ENCODE results near the gene R3HDML. TPM values are rescaled to one million over a fixed set of nuclear protein-coding genes. Genes with fewer than 3 reads are reported as not detected.

R3HDML gene
- total and polyA plus RNA-seq, 2 of the 13 experiments (the other 11 are each of a cell fraction or from before 2014, with no cell fraction given) = not detected

- TF ChIP-seq CEBPZ (IDR thresholded peaks at IDR 0.05; ENCODE audit: low read length) (no peak), ZSCAN9 (CRISPR knock-in tag; IDR thresholded peaks at IDR 0.05; ENCODE audit: borderline replicate concordance) (no peak), DBP (CRISPR knock-in tag; IDR thresholded peaks at IDR 0.05; ENCODE audit: not compliant biosample characterization) (peak; percentile 49), FOXO1 (CRISPR knock-in tag; IDR thresholded peaks at IDR 0.05) (peak; percentile 78), ZNF317 (CRISPR knock-in tag; IDR thresholded peaks at IDR 0.05) (no peak), ZNF225 (CRISPR knock-in tag; IDR thresholded peaks at IDR 0.05) (peak; percentile 54; the same call in 1 of the 2 replicates), ZNF746 (CRISPR knock-in tag; IDR thresholded peaks at IDR 0.05) (no peak), ISX (CRISPR knock-in tag; conservative IDR thresholded peaks at IDR 0.05) (no peak), ZNF337 (CRISPR knock-in tag; IDR thresholded peaks at IDR 0.05; ENCODE audit: borderline replicate concordance, low read depth) (no peak), FOXK1 (CRISPR knock-in tag; IDR thresholded peaks at IDR 0.05; ENCODE audit: borderline replicate concordance, low read depth) (peak; percentile 93; the same call in 1 of the 2 replicates), CREB1 (IDR thresholded peaks at IDR 0.05) (no peak), CREB1 (CRISPR knock-in tag; IDR thresholded peaks at IDR 0.05) (no peak), ZMYM3 (CRISPR knock-in tag; IDR thresholded peaks at IDR 0.05) (peak; percentile 94), RNF2 (conservative IDR thresholded peaks at IDR 0.05; ENCODE audit: low read depth) (no peak), ZNF577 (CRISPR knock-in tag; IDR thresholded peaks at IDR 0.05; ENCODE audit: borderline replicate concordance, low read depth) (no peak), ZNF782 (CRISPR knock-in tag; IDR thresholded peaks at IDR 0.05; ENCODE audit: borderline replicate concordance) (no peak), GABPB1 (CRISPR knock-in tag; IDR thresholded peaks at IDR 0.05) (peak; percentile 29; the same call in 1 of the 2 replicates), ZNF605 (CRISPR knock-in tag; IDR thresholded peaks at IDR 0.05) (no peak), ZNF703 (CRISPR knock-in tag; IDR thresholded peaks at IDR 0.05; ENCODE audit: borderline replicate concordance) (no peak), SAFB2 (CRISPR knock-in tag; IDR thresholded peaks at IDR 0.05; ENCODE audit: borderline replicate concordance, low read depth) (peak; percentile 94), GATAD1 (CRISPR knock-in tag; IDR thresholded peaks at IDR 0.05) (no peak; the same call in 1 of the 2 replicates), HNF4A (CRISPR knock-in tag; IDR thresholded peaks at IDR 0.05) (peak; percentile 71)
These were observed 56.1 kb downstream of the R3HDML start (continued) for GRCh38 chr20:44392776-44393607.

Measured in HepG2 (cell line).